Lung (tissue), 12 donors: ENCODE data around the gene MSANTD1. TPM values are rescaled to one million over a fixed set of nuclear protein-coding genes. Genes with fewer than 3 reads are reported as not detected.
A peak's percentile ranks its signal among the peaks of the same experiment; 100 is the strongest.

Experiments
- ATAC-seq: fragments of 200-7000 bp; cut with Tn5 transposase; one replicate; pipeline ENCODE4 v1.9.1; 2020; ENCODE audit warnings: moderate number of reproducible peaks; ENCODE audit not compliant: insufficient read depth, low FRiP score
- DNase-seq, 3 donors: peaks; one replicate each; pipeline ENCODE4 v3.0.0-alpha.2; 2013 to 2017
- H3K27ac ChIP-seq, 2 donors: one replicate each; pipeline ENCODE4 v1.5.1; 2013; ENCODE audit warnings: mild to moderate bottlenecking in 2 of 2, moderate library complexity in 2 of 2, control low read depth in 1 of 2, inconsistent platforms in 1 of 2, low read depth in 1 of 2, low read length in 1 of 2
- H3K27me3 ChIP-seq, 3 donors: one replicate each; pipeline ENCODE4 v1.5.1; 2013; ENCODE audit warnings: low read length in 2 of 3; ENCODE audit not compliant: control insufficient read depth in 3 of 3, insufficient read depth in 3 of 3
- H3K36me3 ChIP-seq, 4 donors: one replicate each; pipeline ENCODE4 v1.5.1; 2013; ENCODE audit warnings: low read length in 4 of 4, mild to moderate bottlenecking in 1 of 4, moderate library complexity in 1 of 4; ENCODE audit not compliant: control insufficient read depth in 4 of 4, insufficient read depth in 4 of 4
- H3K4me1 ChIP-seq, 5 donors: one replicate each; pipeline ENCODE4 v1.5.1; 2013; ENCODE audit warnings: low read length in 5 of 5, mild to moderate bottlenecking in 2 of 5, moderate library complexity in 1 of 5; ENCODE audit not compliant: control insufficient read depth in 5 of 5, insufficient read depth in 5 of 5
- H3K4me3 ChIP-seq: one replicate; pipeline ENCODE4 v1.5.1; 2013; ENCODE audit warnings: mild to moderate bottlenecking, control low read depth, moderate library complexity
- H3K9ac ChIP-seq, 2 donors: one replicate each; pipeline ENCODE4 v1.5.1; 2013; ENCODE audit warnings: low read length in 2 of 2, control low read depth in 1 of 2; ENCODE audit not compliant: insufficient read depth in 1 of 2
- H3K9me3 ChIP-seq, 4 donors: one replicate each; pipeline ENCODE4 v1.5.1; 2013; ENCODE audit warnings: low read length in 3 of 4, mild to moderate bottlenecking in 1 of 4, moderate library complexity in 1 of 4; ENCODE audit not compliant: control insufficient read depth in 4 of 4, insufficient read depth in 3 of 4
- CTCF ChIP-seq: IDR thresholded peaks from 2 replicates; pipeline ENCODE4 v1.5.1; 2012; ENCODE audit warnings: mild to moderate bottlenecking; ENCODE audit errors: control extremely low read depth, extremely low read depth
- WGBS, 2 donors: extraction: QIAGEN DNeasy Blood & Tissue Kit; methylation state at CpG; one replicate each; pipeline ENCODE4 v1.1.7; 2013; 5-methylcytosine and 5-hydroxymethylcytosine counted together
- polyA plus RNA-seq, 2 donors: library from polyadenylated mRNA; stranded (reverse); fragments of 200-250 nt; gene quantifications; one replicate each; pipeline ENCODE4 v1.2.1, GENCODE V29; 2013
- total RNA-seq, 2 donors: library from RNA; depleted of rRNA in 1 of 2; stranded (reverse); fragments of >200 nt in 1 of 2; gene quantifications; one replicate each; pipeline ENCODE4 v1.2.1, GENCODE V29; 2014 to 2021
- donor health status: control.
- donor health status: control.
- donor health status: Bipolar disorder and iron deficiency.
- donor health status: healthy.
- donor health status: DM: yes; HTN: yes; CAD: no.

MSANTD1 gene
- total and polyA plus RNA-seq, 4 donors = 0.35 to 1.4 (median 0.88) TPM

- no peak overlapping the region for H3K27ac ChIP-seq
- ATAC-seq (no peak), DNase-seq (peak in 1 of 3 donors; percentile 10)
- WGBS, 2 donors = 90 to 95% methylated on average over 11 of the region's 11 CpGs
- no peak overlapping the region for H3K4me3 ChIP-seq
- H3K36me3 ChIP-seq = peaks cover 0 to 13% (median 0%) of the 10 kb centered on the region in 4 donors
- no peak overlapping the region for H3K9ac ChIP-seq
- H3K27me3 ChIP-seq = no peaks in the 10 kb centered on the region
- no peaks in the 10 kb centered on the region for H3K9me3 ChIP-seq
- peaks cover 0 to 13% (median 0%) of the 10 kb centered on the region in 5 donors for H3K4me1 ChIP-seq
- no peak for TF ChIP-seq CTCF
Measured at GRCh38 chr4:3251691-3252479, 2.9 kb downstream of the MSANTD1 start.

GRCh38 chr4:3252480-3252828 is 3.5 kb downstream of the MSANTD1 start:
- no peaks in the 10 kb centered on the region for H3K9me3 ChIP-seq
- no peak overlapping the region for H3K9ac ChIP-seq
- 96 to 99% methylated on average over 3 of the region's 3 CpGs for WGBS, 2 donors

GRCh38 chr4:3252831-3253641 is 4.1 kb downstream of the MSANTD1 start:
- Histone ChIP-seq H3K36me3 (peaks cover 0 to 13% (median 0%) of the 10 kb centered on the region in 4 donors), H3K9ac (no peak overlapping the region), H3K27me3 (no peaks in the 10 kb centered on the region), H3K9me3 (no peaks in the 10 kb centered on the region), H3K4me1 (peaks cover 0 to 13% (median 0%) of the 10 kb centered on the region in 5 donors), H3K27ac (no peak overlapping the region), H3K4me3 (no peak overlapping the region)
- ATAC-seq = no peak
- no peak for DNase-seq
- no peak for TF ChIP-seq CTCF
- 90 to 94% methylated on average over 38 of the region's 38 CpGs for WGBS, 2 donors

More at GRCh38 chr4:3252480-3252828, 3.5 kb downstream of the MSANTD1 start:
- TF ChIP-seq CTCF = no peak
- Histone ChIP-seq H3K27ac (no peak overlapping the region), H3K27me3 (no peaks in the 10 kb centered on the region), H3K4me3 (no peak overlapping the region), H3K36me3 (peaks cover 0 to 13% (median 0%) of the 10 kb centered on the region in 4 donors), H3K4me1 (peaks cover 0 to 13% (median 0%) of the 10 kb centered on the region in 5 donors)
- DNase-seq = no peak
- no peak for ATAC-seq
